T-cell (primary cell): ENCODE measurements around the gene EPHA6. TPM values are rescaled to one million over a fixed set of nuclear protein-coding genes. Genes with fewer than 3 reads are reported as not detected.

Experiments used
- ATAC-seq, 4 experiments: fragments of 200-7000 bp in 3 of 4; fragments of 150-1000 bp in 1 of 4; cut with Tn5 transposase; replicated peaks in 1 of 4; 1 replicate in 3 of 4; 2 replicates in 1 of 4; pipeline ENCODE4 v1.10.0; 2021; ENCODE audit warnings: moderate library complexity in 3 of 4, mild to moderate bottlenecking in 2 of 4, moderate number of reproducible peaks in 1 of 4
- CTCF ChIA-PET, 2 donors: fragments of 300-600 bp; sonication (Branson Sonifier 250); formaldehyde crosslinking; loops; one replicate each; lab custom pipeline; 2022; ENCODE audit warnings: antibody characterized with exemption in 2 of 2; lab: Charles Lee
- POLR2A ChIA-PET, 2 donors: fragments of 300-600 bp; sonication (Branson Sonifier 250); formaldehyde crosslinking; loops; one replicate each; lab custom pipeline; 2022; ENCODE audit warnings: antibody characterized with exemption in 2 of 2; lab: Charles Lee
- DNase-seq, 35 experiments: peaks; one replicate each; pipeline versions ENCODE4 v3.0.0 to v3.0.0-alpha.2; 2013 to 2023
- H3K27ac ChIP-seq: one replicate; pipeline ENCODE4 v1.5.1; 2013; ENCODE audit warnings: low read length
- H3K27me3 ChIP-seq, 2 experiments: replicated peaks in 1 of 2; 1 replicate in 1 of 2; 2 replicates in 1 of 2; pipeline versions ENCODE4 v1.6.1 to v1.7.0; 2013; ENCODE audit warnings: low read length in 1 of 2, mixed read lengths in 1 of 2; ENCODE audit not compliant: control insufficient read depth in 2 of 2, insufficient read depth in 2 of 2; ENCODE audit errors: extremely low read depth in 1 of 2
- H3K36me3 ChIP-seq, 2 donors: 1 replicate in 1 of 2; 2 replicates in 1 of 2; pipeline versions ENCODE4 v1.6.1 to v1.7.0; 2013; ENCODE audit warnings: low read length in 1 of 2; ENCODE audit not compliant: control insufficient read depth in 2 of 2, insufficient read depth in 1 of 2; ENCODE audit errors: extremely low read depth in 1 of 2
- H3K4me1 ChIP-seq, 2 experiments: 1 replicate in 1 of 2; 2 replicates in 1 of 2; pipeline versions ENCODE4 v1.6.1 to v1.7.0; 2013; ENCODE audit warnings: low read length in 2 of 2, mixed read lengths in 1 of 2; ENCODE audit not compliant: insufficient read depth in 2 of 2, control insufficient read depth in 1 of 2; ENCODE audit errors: extremely low read depth in 1 of 2
- H3K4me3 ChIP-seq, 2 donors: 1 replicate in 1 of 2; 2 replicates in 1 of 2; pipeline versions ENCODE4 v1.5.1 to v1.7.0; 2013; ENCODE audit warnings: mild to moderate bottlenecking in 2 of 2, low read length in 1 of 2, moderate library complexity in 1 of 2; ENCODE audit not compliant: control insufficient read depth in 1 of 2; ENCODE audit errors: extremely low read depth in 1 of 2
- H3K9me3 ChIP-seq: 2 replicates; pipeline ENCODE4 v1.7.0; 2013
- H3K27ac Mint-ChIP-seq, 2 donors: one replicate each; pipeline ENCODE4 v1.8.0; 2020 to 2021; ENCODE audit warnings: mild to moderate bottlenecking in 2 of 2, mixed read lengths in 2 of 2
- H3K27me3 Mint-ChIP-seq, 2 donors: one replicate each; pipeline ENCODE4 v1.8.0; 2021 to 2022; ENCODE audit warnings: mixed read lengths in 2 of 2
- H3K36me3 Mint-ChIP-seq: one replicate; pipeline ENCODE4 v1.8.0; 2021; ENCODE audit warnings: mixed read lengths
- H3K4me1 Mint-ChIP-seq, 3 donors: one replicate each; pipeline ENCODE4 v1.8.0; 2020 to 2022; ENCODE audit warnings: mixed read lengths in 3 of 3, mild to moderate bottlenecking in 1 of 3
- H3K4me3 Mint-ChIP-seq, 3 donors: one replicate each; pipeline ENCODE4 v1.8.0; 2020 to 2022; ENCODE audit warnings: mild to moderate bottlenecking in 3 of 3, mixed read lengths in 3 of 3, moderate library complexity in 3 of 3
- H3K9me3 Mint-ChIP-seq, 3 donors: one replicate each; pipeline ENCODE4 v1.8.0; 2020 to 2022; ENCODE audit warnings: mixed read lengths in 3 of 3
- WGBS: methylation state at CpG from one replicate; pipeline ENCODE4 v1.1.5; 2013; ENCODE audit warnings: missing lambda C conversion rate; ENCODE audit not compliant: insufficient coverage; 5-methylcytosine and 5-hydroxymethylcytosine counted together
- total RNA-seq, 35 experiments: library from RNA in 6 of 35; stranded (reverse) in 6 of 35; fragments of 120-200 nt in 1 of 35; gene quantifications; one replicate each; pipeline versions ENCODE4 v1.2.1 to v1.2.4 and lab custom pipeline; 2013 to 2026

The EPHA6 gene
- total RNA-seq, 5 donors from 2014 or later (not counting 1 experiment from before 2014, with no cell fraction given) = not detected

- H3K27me3 ChIP-seq = no peaks in the 10 kb centered on the region
- DNase-seq = no peak
- no peaks in the 10 kb centered on the region for H3K9me3 ChIP-seq
- no peaks in the 10 kb centered on the region for H3K27me3 Mint-ChIP-seq
- no peaks in the 10 kb centered on the region for H3K36me3 Mint-ChIP-seq
- ChIA-PET POLR2A (no interaction called here), CTCF (no interaction called here)
- no peak overlapping the region for H3K4me3 ChIP-seq
- no peak overlapping the region for H3K27ac ChIP-seq
- peaks cover 3 to 19% (median 5%) of the 10 kb centered on the region in 3 donors for H3K9me3 Mint-ChIP-seq
- H3K27ac Mint-ChIP-seq = no peak overlapping the region
- ATAC-seq = no peak
- no peak overlapping the region for H3K4me3 Mint-ChIP-seq
- H3K4me1 ChIP-seq = no peaks in the 10 kb centered on the region
- no CpG with 5 or more reads among the region's 4 CpGs for WGBS
- no peaks in the 10 kb centered on the region for H3K36me3 ChIP-seq
- no peaks in the 10 kb centered on the region for H3K4me1 Mint-ChIP-seq
Observed at GRCh38 chr3:97277708-97278107, 463.3 kb downstream of the EPHA6 start.

GRCh38 chr3:97278506-97278905 is 464.1 kb downstream of the EPHA6 start:
- ATAC-seq (no peak), DNase-seq (no peak)
- Histone ChIP-seq H3K4me3 (no peak overlapping the region), H3K27me3 (no peaks in the 10 kb centered on the region), H3K4me1 (no peaks in the 10 kb centered on the region), H3K36me3 (no peaks in the 10 kb centered on the region), H3K27ac (no peak overlapping the region), H3K9me3 (no peaks in the 10 kb centered on the region)
- Mint-ChIP-seq H3K27ac (no peak overlapping the region), H3K4me3 (no peak overlapping the region), H3K27me3 (no peaks in the 10 kb centered on the region), H3K36me3 (no peaks in the 10 kb centered on the region), H3K9me3 (peaks cover 0 to 14% (median 3%) of the 10 kb centered on the region in 3 donors), H3K4me1 (no peaks in the 10 kb centered on the region)
- POLR2A ChIA-PET = no interaction called here
- WGBS = 60% methylated on average over 1 of the region's 1 CpG
- CTCF ChIA-PET = no interaction called here

GRCh38 chr3:97291901-97292300 is 477.5 kb downstream of the EPHA6 start:
- no peak overlapping the region for H3K27ac Mint-ChIP-seq
- no peak for ATAC-seq
- 87% methylated on average over 8 of the region's 13 CpGs for WGBS
- Histone ChIP-seq H3K4me3 (no peak overlapping the region), H3K9me3 (no peaks in the 10 kb centered on the region), H3K27me3 (peaks cover 0 to 5% of the 10 kb centered on the region in 2 experiments), H3K27ac (no peak overlapping the region), H3K36me3 (no peaks in the 10 kb centered on the region), H3K4me1 (no peaks in the 10 kb centered on the region)
- H3K9me3 Mint-ChIP-seq = peaks cover 6 to 22% (median 15%) of the 10 kb centered on the region in 3 donors
- ChIA-PET CTCF (no interaction called here), POLR2A (no interaction called here)
- H3K27me3 Mint-ChIP-seq = no peaks in the 10 kb centered on the region
- no peaks in the 10 kb centered on the region for H3K4me1 Mint-ChIP-seq
- H3K4me3 Mint-ChIP-seq = no peak overlapping the region
- no peak for DNase-seq
- no peaks in the 10 kb centered on the region for H3K36me3 Mint-ChIP-seq

GRCh38 chr3:97293596-97294131 is 479.3 kb downstream of the EPHA6 start:
- no peaks in the 10 kb centered on the region for H3K9me3 ChIP-seq
- H3K27ac ChIP-seq = no peak overlapping the region
- no peak for ATAC-seq
- Mint-ChIP-seq H3K27me3 (no peaks in the 10 kb centered on the region), H3K27ac (no peak overlapping the region), H3K4me3 (no peak overlapping the region), H3K4me1 (no peaks in the 10 kb centered on the region), H3K36me3 (no peaks in the 10 kb centered on the region), H3K9me3 (peaks cover 3 to 25% (median 11%) of the 10 kb centered on the region in 3 donors)
- H3K4me1 ChIP-seq = no peaks in the 10 kb centered on the region
- POLR2A ChIA-PET = no interaction called here
- H3K27me3 ChIP-seq = peaks cover 0 to 5% of the 10 kb centered on the region in 2 experiments
- DNase-seq = no peak
- CTCF ChIA-PET = no interaction called here
- WGBS = 85% methylated on average over 4 of the region's 5 CpGs
- H3K4me3 ChIP-seq = no peak overlapping the region
- no peaks in the 10 kb centered on the region for H3K36me3 ChIP-seq

- H3K27me3 ChIP-seq = peaks cover 0 to 5% of the 10 kb centered on the region in 2 experiments
- Mint-ChIP-seq H3K4me1 (no peaks in the 10 kb centered on the region), H3K27me3 (no peaks in the 10 kb centered on the region), H3K4me3 (no peak overlapping the region), H3K36me3 (no peaks in the 10 kb centered on the region), H3K27ac (no peak overlapping the region), H3K9me3 (peaks cover 2 to 25% (median 3%) of the 10 kb centered on the region in 3 donors)
- no CpG with 5 or more reads among the region's 1 CpG for WGBS
- POLR2A ChIA-PET = no interaction called here
- no peak for ATAC-seq
- no peaks in the 10 kb centered on the region for H3K4me1 ChIP-seq
- no peaks in the 10 kb centered on the region for H3K9me3 ChIP-seq
- DNase-seq = no peak
- no peak overlapping the region for H3K27ac ChIP-seq
- CTCF ChIA-PET = no interaction called here
- no peak overlapping the region for H3K4me3 ChIP-seq
- H3K36me3 ChIP-seq = no peaks in the 10 kb centered on the region
Observed at GRCh38 chr3:97297032-97297431, 482.6 kb downstream of the EPHA6 start.

- Histone ChIP-seq H3K36me3 (no peaks in the 10 kb centered on the region), H3K27me3 (peaks cover 0 to under 1% of the 10 kb centered on the region in 2 experiments), H3K27ac (no peak overlapping the region), H3K4me1 (no peaks in the 10 kb centered on the region), H3K9me3 (no peaks in the 10 kb centered on the region), H3K4me3 (no peak overlapping the region)
- Mint-ChIP-seq H3K27ac (no peak overlapping the region), H3K9me3 (peaks cover 1 to 15% (median 2%) of the 10 kb centered on the region in 3 donors), H3K4me3 (no peak overlapping the region), H3K36me3 (no peaks in the 10 kb centered on the region), H3K27me3 (no peaks in the 10 kb centered on the region), H3K4me1 (no peaks in the 10 kb centered on the region)
- no peak for DNase-seq
- ChIA-PET CTCF (no interaction called here), POLR2A (no interaction called here)
- no peak for ATAC-seq
Observed at GRCh38 chr3:97301114-97301513, 486.7 kb downstream of the EPHA6 start.

GRCh38 chr3:97306226-97306625 is 491.8 kb downstream of the EPHA6 start:
- H3K4me3 ChIP-seq = no peak overlapping the region
- H3K27me3 Mint-ChIP-seq = no peaks in the 10 kb centered on the region
- POLR2A ChIA-PET = no interaction called here
- H3K27ac Mint-ChIP-seq = no peak overlapping the region
- no CpG with 5 or more reads among the region's 1 CpG for WGBS
- H3K27me3 ChIP-seq = no peaks in the 10 kb centered on the region
- peaks cover 0 to 14% (median 0%) of the 10 kb centered on the region in 3 donors for H3K9me3 Mint-ChIP-seq
- H3K9me3 ChIP-seq = no peaks in the 10 kb centered on the region
- no peaks in the 10 kb centered on the region for H3K4me1 Mint-ChIP-seq
- DNase-seq (no peak), ATAC-seq (no peak)
- CTCF ChIA-PET = no interaction called here
- H3K4me3 Mint-ChIP-seq = no peak overlapping the region
- H3K27ac ChIP-seq = no peak overlapping the region
- H3K36me3 ChIP-seq = no peaks in the 10 kb centered on the region
- no peaks in the 10 kb centered on the region for H3K4me1 ChIP-seq
- no peaks in the 10 kb centered on the region for H3K36me3 Mint-ChIP-seq
